ENCODE data around the gene ZNF700. TPM values are rescaled to one million over a fixed set of nuclear protein-coding genes. Genes with fewer than 3 reads are reported as not detected.
"Not testable (repeated sequence)": the region's sequence is repeated elsewhere in the genome, so short reads cannot be mapped to it uniquely, and the experiment has no call there.

ZNF700 gene
- total and polyA plus RNA-seq, 8 donors: 9.9 to 23.9 (median 19.8) TPM

GRCh38 chr19:11984986-11985385 is 60.1 kb downstream of the ZNF700 start:
- H3K4me1 ChIP-seq: peaks cover 0 to 23% of the 10 kb centered on the region in 2 donors
- H3K9me3 ChIP-seq: peaks cover 0 to 31% of the 10 kb centered on the region in 2 donors
- no peak for ATAC-seq
- no peak overlapping the region for H3K27ac ChIP-seq
- H3K27me3 ChIP-seq: no peaks in the 10 kb centered on the region
- H3K4me3 ChIP-seq: no peak overlapping the region
- DNase-seq: no peak
- H3K36me3 ChIP-seq: no peaks in the 10 kb centered on the region
- intact Hi-C loops (cut with DNase I): loop anchor here in 1 of 2 donors (5.0 kb wide), 1 partner anchor 103 kb away; no protein-coding TSS in a partner anchor
- no peak for TF ChIP-seq CTCF (IDR thresholded peaks at IDR 0.05)

GRCh38 chr19:11986754-11987153 is 61.8 kb downstream of the ZNF700 start:
- Histone ChIP-seq H3K27me3 (no peaks in the 10 kb centered on the region), H3K36me3 (no peaks in the 10 kb centered on the region), H3K4me1 (peaks cover 0 to 23% of the 10 kb centered on the region in 2 donors), H3K9me3 (peaks cover 0 to 13% of the 10 kb centered on the region in 2 donors), H3K27ac (peak overlapping the region in 1 of 2 donors; percentile 93), H3K4me3 (no peak overlapping the region)
- DNase-seq (no peak), ATAC-seq (no peak)
- TF ChIP-seq CTCF (IDR thresholded peaks at IDR 0.05): no peak
- intact Hi-C loops (cut with DNase I): loop anchor here in 1 of 2 donors (5.0 kb wide), 1 partner anchor 104 kb away; no protein-coding TSS in a partner anchor

- intact Hi-C loops (cut with DNase I): loop anchor here in 1 of 2 donors (5.0 kb wide), 1 partner anchor 105 kb away; no protein-coding TSS in a partner anchor
- DNase-seq (peak; percentile 88 to 98 (median 96)), ATAC-seq (peak; percentile 99)
- Histone ChIP-seq H3K27me3 (no peaks in the 10 kb centered on the region), H3K27ac (peak overlapping the region; percentile 91 to 93), H3K9me3 (peaks cover 0 to 4% of the 10 kb centered on the region in 2 donors), H3K4me1 (peaks cover 0 to 23% of the 10 kb centered on the region in 2 donors), H3K36me3 (no peaks in the 10 kb centered on the region), H3K4me3 (peak overlapping the region; percentile 79 to 93)
- no peak for TF ChIP-seq CTCF (IDR thresholded peaks at IDR 0.05)
Observed at GRCh38 chr19:11987405-11988281, 62.7 kb downstream of the ZNF700 start.

- DNase-seq: no peak
- Histone ChIP-seq H3K27ac (peak overlapping the region; percentile 91 to 93), H3K27me3 (no peaks in the 10 kb centered on the region), H3K4me1 (peaks cover 0 to 23% of the 10 kb centered on the region in 2 donors), H3K36me3 (no peaks in the 10 kb centered on the region), H3K4me3 (peak overlapping the region in 1 of 2 donors; percentile 79), H3K9me3 (no peaks in the 10 kb centered on the region)
- intact Hi-C loops (cut with DNase I): loop anchor here in 1 of 2 donors (5.0 kb wide), 1 partner anchor 107 kb away; no protein-coding TSS in a partner anchor
- no peak for ATAC-seq
- TF ChIP-seq CTCF (IDR thresholded peaks at IDR 0.05): no peak
Observed at GRCh38 chr19:11989112-11989456, 64.2 kb downstream of the ZNF700 start.

- H3K36me3 ChIP-seq; H3K9me3 ChIP-seq; H3K27me3 ChIP-seq; H3K27ac ChIP-seq; ATAC-seq; H3K4me3 ChIP-seq; intact Hi-C loops (cut with DNase I); DNase-seq: not testable (repeated sequence)
- H3K4me1 ChIP-seq: peaks cover 0 to 19% of the 10 kb centered on the region in 2 donors
Observed at GRCh38 chr19:11991921-11992320, 67.0 kb downstream of the ZNF700 start.
